ENCODE data around the gene MRPL55.

- no peak for TF ChIP-seq POLR2A (IDR thresholded peaks at IDR 0.05)
- no peak for TF ChIP-seq CTCF (IDR thresholded peaks at IDR 0.05)
These were observed 4.4 kb downstream of the MRPL55 start for GRCh38 chr1:228104526-228105269.

All from tibial nerve (tissue), 3 donors.